Raji (cell line): Measurements from ENCODE around the gene PLPP6.

ENCODE experiments used
- POLR2A ChIP-seq: IDR thresholded peaks from 2 replicates; pipeline ENCODE4 v1.6.1; 2011; ENCODE audit warnings: low read depth, low read length, control low read depth; ENCODE audit not compliant: insufficient read depth

Gene PLPP6

DNA sequence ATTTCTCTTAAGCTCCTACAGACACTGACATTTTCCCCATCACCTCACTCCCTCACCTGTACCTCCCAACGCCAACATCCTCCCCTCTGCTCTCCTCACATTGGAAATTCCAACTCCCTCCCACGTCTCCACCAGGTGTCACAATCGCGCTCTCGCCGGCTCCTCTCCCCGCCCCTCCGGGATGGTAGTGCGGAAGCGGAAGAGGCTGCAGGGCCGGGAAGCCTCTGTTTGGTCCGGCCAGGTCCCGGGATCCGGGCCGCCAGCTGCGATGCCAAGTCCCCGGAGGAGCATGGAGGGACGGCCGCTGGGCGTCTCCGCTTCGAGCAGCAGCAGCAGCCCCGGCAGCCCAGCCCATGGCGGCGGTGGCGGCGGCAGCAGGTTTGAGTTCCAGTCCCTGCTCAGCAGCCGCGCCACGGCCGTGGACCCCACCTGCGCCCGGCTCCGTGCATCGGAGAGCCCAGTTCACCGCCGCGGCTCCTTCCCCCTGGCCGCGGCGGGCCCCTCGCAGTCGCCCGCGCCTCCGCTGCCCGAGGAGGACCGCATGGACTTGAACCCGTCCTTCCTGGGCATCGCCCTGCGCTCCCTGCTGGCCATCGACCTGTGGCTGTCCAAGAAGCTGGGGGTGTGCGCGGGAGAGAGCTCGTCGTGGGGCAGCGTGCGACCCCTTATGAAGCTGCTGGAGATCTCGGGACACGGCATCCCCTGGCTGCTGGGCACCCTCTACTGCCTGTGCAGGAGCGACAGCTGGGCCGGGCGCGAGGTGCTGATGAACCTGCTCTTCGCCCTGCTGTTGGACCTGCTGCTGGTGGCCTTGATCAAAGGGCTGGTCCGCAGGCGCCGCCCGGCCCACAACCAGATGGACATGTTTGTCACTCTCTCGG is at the start of gene PLPP6:
TSS of gene PLPP6 (plus strand) at position 187 of the 881 bp plus-strand sequence. CDS start at position 269, 82 bp downstream.
- TF ChIP-seq POLR2A: peak; percentile 73

- TF ChIP-seq POLR2A: no peak
Observed at GRCh38 chr9:4614627-4615026, 47.5 kb upstream of the PLPP6 start.

GRCh38 chr9:4615251-4615650 is 46.8 kb upstream of the PLPP6 start:
- no peak for TF ChIP-seq POLR2A

- no peak for TF ChIP-seq POLR2A
Observed at GRCh38 chr9:4615778-4616177, 46.3 kb upstream of the PLPP6 start.

DNA sequence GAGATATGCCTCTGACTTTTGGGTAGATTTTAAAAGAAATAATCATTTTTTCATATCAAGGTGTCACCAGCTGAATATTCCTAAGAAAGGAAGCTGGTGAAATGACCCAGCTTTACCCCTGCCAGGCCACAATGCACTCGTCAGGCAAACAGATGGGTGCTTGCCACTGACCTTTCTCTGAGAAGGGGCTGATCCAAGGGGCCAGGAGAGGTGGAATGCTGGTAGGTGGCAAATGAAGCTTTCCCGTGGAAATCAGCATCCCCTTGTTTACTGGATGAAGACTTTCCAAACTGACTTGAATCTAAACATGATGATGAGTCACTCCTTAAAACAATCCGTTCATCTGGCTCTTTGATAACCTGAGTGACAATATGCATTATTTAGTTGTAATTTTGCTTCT is 44.3 kb upstream of the PLPP6 start:
- no peak for TF ChIP-seq POLR2A

DNA sequence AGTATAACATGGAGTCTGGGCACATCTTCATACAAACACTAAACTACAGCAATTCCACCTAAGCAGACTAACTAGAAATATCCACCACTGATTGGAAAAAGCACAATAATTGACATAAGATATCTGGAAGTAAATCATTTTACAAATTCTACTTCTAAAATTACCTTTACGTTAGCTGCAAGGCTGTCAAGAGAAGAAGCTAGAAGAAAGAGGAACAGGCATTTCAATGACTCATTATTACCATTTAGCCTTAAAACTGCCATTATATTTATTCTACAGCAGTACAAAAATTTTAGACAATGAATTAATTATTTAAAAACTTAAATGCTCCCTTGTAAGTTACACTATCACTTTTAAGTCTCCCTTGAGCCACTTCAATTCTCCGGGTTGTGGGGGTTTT is 43.4 kb upstream of the PLPP6 start:
- TF ChIP-seq POLR2A: no peak

GRCh38 chr9:4620057-4620765 is 41.9 kb upstream of the PLPP6 start:
- TF ChIP-seq POLR2A: no peak

- TF ChIP-seq POLR2A: no peak
Observed at GRCh38 chr9:4620881-4621555, 41.1 kb upstream of the PLPP6 start.

GRCh38 chr9:4622016-4622415 is 40.1 kb upstream of the PLPP6 start:
- TF ChIP-seq POLR2A: no peak

GRCh38 chr9:4630836-4631235 is 31.3 kb upstream of the PLPP6 start:
- no peak for TF ChIP-seq POLR2A

- TF ChIP-seq POLR2A: no peak
Observed at GRCh38 chr9:4638968-4639367, 23.1 kb upstream of the PLPP6 start.

DNA sequence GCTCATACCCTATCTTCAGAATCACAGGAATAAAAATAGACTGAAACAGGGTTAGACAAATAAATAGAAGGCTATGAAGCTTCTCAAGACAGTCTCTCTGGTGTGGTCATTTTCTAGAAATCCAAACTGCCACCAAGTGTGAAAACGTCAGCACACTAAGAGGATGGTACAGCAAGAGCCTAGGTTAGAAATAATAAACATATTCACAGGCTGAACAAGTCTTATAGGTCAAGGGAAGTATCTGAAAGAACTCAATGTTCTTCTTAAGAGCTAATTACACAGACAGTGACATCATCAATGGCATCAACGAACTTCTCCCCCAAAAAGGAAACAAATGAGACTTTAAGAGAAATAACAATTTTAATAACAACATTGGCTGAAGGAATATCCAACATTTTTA is 22.7 kb upstream of the PLPP6 start:
- no peak for TF ChIP-seq POLR2A

DNA sequence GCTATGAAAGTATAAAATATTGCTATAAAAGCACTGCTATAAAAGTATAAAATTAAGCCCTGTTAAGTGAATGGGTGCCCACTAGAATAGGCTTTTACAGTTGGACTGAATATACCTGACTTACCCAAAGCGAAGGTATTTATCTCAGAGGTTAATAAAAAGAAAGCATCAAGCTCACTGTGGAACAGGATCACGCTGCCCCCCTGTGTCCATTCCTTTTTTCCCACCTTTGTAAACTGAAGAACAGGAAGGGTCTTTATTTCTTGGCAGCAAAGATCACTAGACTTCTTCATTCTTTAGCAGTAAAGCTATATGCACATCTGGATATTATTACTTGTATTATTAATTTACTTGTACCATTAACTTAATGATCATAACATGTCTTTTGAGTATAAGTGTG is 22.1 kb upstream of the PLPP6 start:
- TF ChIP-seq POLR2A: no peak

- no peak for TF ChIP-seq POLR2A
Observed at GRCh38 chr9:4642351-4642750, 19.7 kb upstream of the PLPP6 start.

DNA sequence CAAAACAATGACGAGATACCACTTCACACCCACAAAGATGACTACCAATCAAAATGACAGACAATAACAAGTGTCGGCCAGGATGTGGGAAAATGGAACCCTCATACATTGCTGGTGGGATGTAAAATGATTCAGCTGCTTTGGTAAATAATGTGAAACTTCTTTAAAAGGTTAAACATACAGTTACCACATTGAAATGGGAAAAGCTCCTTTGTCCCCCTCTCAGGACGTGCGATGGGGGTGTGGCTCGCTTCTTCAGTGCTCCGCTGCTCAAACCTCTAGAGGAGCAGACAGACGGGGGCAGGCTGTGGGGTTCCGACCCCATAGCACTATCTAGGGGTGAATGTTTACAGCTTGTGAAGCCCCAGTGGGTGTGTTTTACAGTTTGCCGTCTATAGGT is 8.0 kb upstream of the PLPP6 start:
- TF ChIP-seq POLR2A: no peak

DNA sequence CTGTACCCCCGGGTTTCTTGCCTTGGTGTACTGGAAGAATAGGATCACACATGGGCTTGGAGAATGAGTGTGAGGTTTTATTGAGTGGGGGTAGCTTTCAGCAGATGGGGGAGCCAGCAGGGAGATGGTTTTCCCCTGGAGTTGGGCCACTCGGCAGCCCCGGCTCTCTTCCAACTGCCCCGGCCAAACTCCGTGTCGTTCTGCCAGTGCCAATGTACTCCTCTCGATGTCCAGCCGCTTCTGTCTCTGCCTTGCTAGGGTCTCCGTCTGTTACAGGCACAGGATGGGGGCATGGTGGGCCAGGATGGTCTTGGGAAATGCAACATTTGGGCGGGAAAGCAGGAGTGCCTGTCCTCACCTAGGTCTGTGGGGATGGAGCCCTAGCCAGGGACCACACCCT is 7.6 kb upstream of the PLPP6 start:
- TF ChIP-seq POLR2A: no peak
